GM19463 (cell line): ENCODE measurements around the gene C4orf17.
A peak's percentile ranks its signal among the peaks of the same experiment; 100 is the strongest.
"Not testable (repeated sequence)": the region's sequence is repeated elsewhere in the genome, so short reads cannot be mapped to it uniquely, and the experiment has no call there.

Source experiments
- ATAC-seq: cut with Tn5 transposase; IDR thresholded peaks from one replicate; pipeline ENCODE4 v1.9.1; 2021; ENCODE audit warnings: mild to moderate bottlenecking, moderate library complexity; ENCODE audit not compliant: unreplicated experiment

The C4orf17 gene

GRCh38 chr4:99510721-99511120, at the start of gene C4orf17:
C4orf17 (plus strand) TSS chr4:99511021; CDS start chr4:99513082, 2,061 bp downstream.
- ATAC-seq: no peak

- ATAC-seq: no peak
These were observed 49.0 kb upstream of the C4orf17 start for GRCh38 chr4:99461623-99462401.

- peak; percentile 96 for ATAC-seq
These were observed 47.9 kb upstream of the C4orf17 start for GRCh38 chr4:99462875-99463464.

GRCh38 chr4:99463566-99463965, 47.3 kb upstream of the C4orf17 start:
- ATAC-seq: no peak

- ATAC-seq: no peak
These were observed 42.9 kb upstream of the C4orf17 start for GRCh38 chr4:99467887-99468286.

- no peak for ATAC-seq
These were observed 41.9 kb upstream of the C4orf17 start for GRCh38 chr4:99468889-99469288.

- ATAC-seq: no peak
These were observed 39.5 kb upstream of the C4orf17 start for GRCh38 chr4:99471349-99471748.

GRCh38 chr4:99471896-99472295, 38.9 kb upstream of the C4orf17 start:
- ATAC-seq: no peak

- no peak for ATAC-seq
These were observed 37.7 kb upstream of the C4orf17 start for GRCh38 chr4:99473131-99473530.

GRCh38 chr4:99483636-99484035, 27.2 kb upstream of the C4orf17 start:
- no peak for ATAC-seq

- ATAC-seq: no peak
These were observed 25.6 kb upstream of the C4orf17 start for GRCh38 chr4:99485212-99485611.

- not testable (repeated sequence) for ATAC-seq
These were observed 24.2 kb upstream of the C4orf17 start for GRCh38 chr4:99486648-99487047.

GRCh38 chr4:99490286-99490685, 20.5 kb upstream of the C4orf17 start:
- no peak for ATAC-seq

- no peak for ATAC-seq
These were observed 5.9 kb upstream of the C4orf17 start for GRCh38 chr4:99504804-99505502.

- ATAC-seq: no peak
These were observed 4.0 kb upstream of the C4orf17 start for GRCh38 chr4:99506781-99507180.

- ATAC-seq: no peak
These were observed 3.5 kb upstream of the C4orf17 start for GRCh38 chr4:99507349-99507748.

- ATAC-seq: no peak
These were observed 3.1 kb upstream of the C4orf17 start for GRCh38 chr4:99507762-99508161.

GRCh38 chr4:99518601-99519295, 7.9 kb downstream of the C4orf17 start:
- ATAC-seq: no peak

- no peak for ATAC-seq
These were observed 18.4 kb downstream of the C4orf17 start for GRCh38 chr4:99529228-99529627.

GRCh38 chr4:99529956-99530355, 19.1 kb downstream of the C4orf17 start:
- ATAC-seq: no peak

GRCh38 chr4:99534699-99535098, 23.9 kb downstream of the C4orf17 start:
- not testable (repeated sequence) for ATAC-seq
